LoVo (cell line): ENCODE measurements around the gene SPEM2.
"Not testable (repeated sequence)": the region's sequence is repeated elsewhere in the genome, so short reads cannot be mapped to it uniquely, and the experiment has no call there.

Experiments used
- DNase-seq: peaks from one replicate; pipeline ENCODE4 v3.0.0-alpha.2; 2016; ENCODE audit warnings: low spot score

Gene SPEM2

DNA sequence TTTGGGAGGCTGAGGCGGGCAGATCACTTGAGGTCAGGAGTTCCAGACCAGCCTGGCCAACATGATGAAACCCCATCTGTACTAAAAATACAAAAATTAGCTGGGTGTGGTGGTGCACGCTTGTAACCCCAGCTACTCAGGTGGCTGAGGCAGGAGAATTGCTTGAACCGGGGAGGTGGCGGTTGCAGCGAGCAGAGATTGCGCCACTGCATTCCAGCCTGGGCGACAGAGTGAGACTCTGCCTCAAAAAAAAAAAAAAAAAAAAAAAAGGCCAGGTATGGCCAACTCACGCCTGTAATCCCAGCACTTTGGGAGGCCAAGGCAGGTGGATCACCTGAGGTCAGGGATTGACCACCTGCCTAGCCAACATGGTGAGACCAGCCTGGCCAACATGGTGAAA, 49.4 kb downstream of the SPEM2 start:
- not testable (repeated sequence) for DNase-seq

GRCh38 chr17:7475764-7476422, 50.5 kb downstream of the SPEM2 start:
- DNase-seq, result no peak

DNA sequence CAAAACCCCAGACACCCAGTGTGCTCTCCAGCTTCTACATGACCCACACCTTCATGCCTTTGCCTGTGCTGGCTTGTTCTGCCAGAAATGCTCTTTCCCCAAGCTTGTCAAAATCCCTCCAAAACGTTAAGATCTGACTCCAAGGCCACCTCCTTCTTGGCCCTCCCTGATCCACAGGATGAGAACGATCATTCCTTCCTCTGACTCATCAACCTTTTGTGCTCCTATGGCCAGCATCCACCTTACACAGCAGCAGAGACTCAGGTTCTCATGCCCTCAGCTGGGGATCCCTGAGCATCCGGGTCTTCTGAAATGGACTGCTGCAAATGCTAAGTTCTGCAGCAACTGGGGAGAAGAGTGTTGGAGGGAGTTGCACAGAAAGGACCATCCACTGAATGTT, 51.1 kb downstream of the SPEM2 start:
- no peak for DNase-seq

- DNase-seq, result no peak
Measured at GRCh38 chr17:7476951-7477350, 51.5 kb downstream of the SPEM2 start.
